ENCODE measurements around the gene DHCR24.

DHCR24 gene

GRCh38 chr1:54844564-54844963 lies 42.4 kb downstream of the DHCR24 start:
- no peak for DNase-seq

GRCh38 chr1:54843449-54843848 lies 43.5 kb downstream of the DHCR24 start:
- DNase-seq, result no peak

- DNase-seq, result no peak
These were observed 44.0 kb downstream of the DHCR24 start for GRCh38 chr1:54842963-54843362.

- DNase-seq, result no peak
These were observed 44.6 kb downstream of the DHCR24 start for GRCh38 chr1:54842206-54842915.

GRCh38 chr1:54839824-54840223 lies 47.2 kb downstream of the DHCR24 start:
- no peak for DNase-seq

GRCh38 chr1:54838565-54839180 lies 48.3 kb downstream of the DHCR24 start:
- DNase-seq, result no peak

GRCh38 chr1:54837002-54837853 lies 49.8 kb downstream of the DHCR24 start:
- DNase-seq, result no peak

- DNase-seq, result no peak
These were observed 50.4 kb downstream of the DHCR24 start for GRCh38 chr1:54836594-54836993.

- no peak for DNase-seq
These were observed 51.0 kb downstream of the DHCR24 start for GRCh38 chr1:54835970-54836369.

GRCh38 chr1:54835131-54835898 lies 51.7 kb downstream of the DHCR24 start:
- DNase-seq, result no peak

GRCh38 chr1:54834007-54834541 lies 52.9 kb downstream of the DHCR24 start:
- no peak for DNase-seq

GRCh38 chr1:54833121-54833520 lies 53.9 kb downstream of the DHCR24 start:
- no peak for DNase-seq

GRCh38 chr1:54826226-54826816 lies 60.7 kb downstream of the DHCR24 start:
- no peak for DNase-seq

- no peak for DNase-seq
These were observed 61.3 kb downstream of the DHCR24 start for GRCh38 chr1:54825696-54826095.

- no peak for DNase-seq
These were observed 63.3 kb downstream of the DHCR24 start for GRCh38 chr1:54823670-54824069.

GRCh38 chr1:54819733-54820132 lies 67.3 kb downstream of the DHCR24 start:
- no peak for DNase-seq

GRCh38 chr1:54819195-54819536 lies 67.8 kb downstream of the DHCR24 start:
- DNase-seq, result no peak

GRCh38 chr1:54818461-54819194 lies 68.4 kb downstream of the DHCR24 start:
- DNase-seq, result no peak

GRCh38 chr1:54816951-54817350 lies 70.0 kb downstream of the DHCR24 start:
- DNase-seq, result no peak

- DNase-seq, result no peak
These were observed 70.9 kb downstream of the DHCR24 start for GRCh38 chr1:54816130-54816529.

- no peak for DNase-seq
These were observed 71.7 kb downstream of the DHCR24 start for GRCh38 chr1:54815086-54815876.
